ENCODE measurements around the gene TSTD2. TPM values are rescaled to one million over a fixed set of nuclear protein-coding genes. Genes with fewer than 3 reads are reported as not detected.

TSTD2 gene
- polyA plus RNA-seq, 1 of the 3 experiments (the other 2 are of a cell fraction) = 11.5 TPM

DNA sequence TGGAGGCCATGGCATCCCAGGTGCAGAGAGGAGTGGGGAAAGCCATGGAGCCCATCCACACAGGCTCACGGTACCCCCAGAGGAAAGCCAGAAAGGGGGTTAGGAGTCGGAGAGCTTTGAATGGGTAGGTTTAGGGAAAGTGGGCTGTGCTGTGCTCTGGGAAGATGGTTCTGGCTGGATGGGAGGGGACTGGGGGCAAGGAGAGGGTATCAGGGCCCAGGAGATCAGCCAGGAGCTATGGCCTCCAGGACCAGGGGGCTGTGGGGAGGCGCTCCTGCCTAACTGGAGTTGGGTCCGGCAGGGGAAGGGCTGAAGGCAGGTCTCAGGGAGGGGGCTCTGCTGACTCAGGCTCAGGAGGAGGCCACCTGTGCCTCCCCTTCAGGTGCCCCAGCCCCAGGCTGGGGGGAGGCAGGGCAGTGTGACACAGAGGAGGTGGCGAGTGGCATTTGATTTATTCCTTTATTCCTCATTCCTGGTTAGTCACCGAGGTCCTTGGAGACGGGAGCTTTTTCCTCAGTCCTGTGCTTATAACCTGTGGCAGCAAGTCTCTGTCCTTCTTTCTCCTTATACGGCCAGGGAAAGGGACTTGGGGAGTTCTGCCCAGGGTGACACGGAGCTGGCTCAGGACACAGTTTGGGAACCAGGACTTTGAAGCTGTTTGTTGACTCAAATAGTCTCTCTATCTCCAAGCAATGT lies 60.8 kb downstream of the TSTD2 start:
- no peak overlapping the region for H3K4me3 ChIP-seq (ENCODE audit: low read depth in 2 of 2, low read length in 1 of 2)
- H3K4me1 ChIP-seq (ENCODE audit: control insufficient read depth in 1 of 2, insufficient read depth in 2 of 2, low read depth in 1 of 2, low read length in 1 of 2) = peaks cover 0 to 43% of the 10 kb centered on the region in 2 experiments; a peak in 1 of 4 replicates
- CTCF ChIA-PET = interaction anchor here (2.1 to 9.0 kb wide), 3 partner anchors 8 to 103 kb away, joined by 6 to 101 read pairs (median 10); no protein-coding TSS in a partner anchor
- no peaks in the 10 kb centered on the region for H4K20me1 ChIP-seq (ENCODE audit: insufficient read depth)
- no peak overlapping the region for H3K4me2 ChIP-seq
- peak overlapping the region in 1 of 2 experiments; percentile 77; a peak in 2 of 4 replicates for H3K27ac ChIP-seq (ENCODE audit: low read depth in 2 of 2, low read length in 1 of 2)
- DNase-seq = no peak
- no peak for TF ChIP-seq RAD21 (IDR thresholded peaks at IDR 0.05; ENCODE audit: low read length)
- TF ChIP-seq FOXJ3 (CRISPR knock-in tag; IDR thresholded peaks at IDR 0.05) = no peak
- no peak for TF ChIP-seq EP300 (IDR thresholded peaks at IDR 0.05; ENCODE audit: borderline replicate concordance in 1 of 2, low read depth in 1 of 2, low read length in 1 of 2)
- no peak for TF ChIP-seq RCOR1 (IDR thresholded peaks at IDR 0.05; ENCODE audit: low read length)
- no peak for TF ChIP-seq RXRA (IDR thresholded peaks at IDR 0.05; ENCODE audit: borderline replicate concordance, low read depth)
- TF ChIP-seq, protein P1, sequence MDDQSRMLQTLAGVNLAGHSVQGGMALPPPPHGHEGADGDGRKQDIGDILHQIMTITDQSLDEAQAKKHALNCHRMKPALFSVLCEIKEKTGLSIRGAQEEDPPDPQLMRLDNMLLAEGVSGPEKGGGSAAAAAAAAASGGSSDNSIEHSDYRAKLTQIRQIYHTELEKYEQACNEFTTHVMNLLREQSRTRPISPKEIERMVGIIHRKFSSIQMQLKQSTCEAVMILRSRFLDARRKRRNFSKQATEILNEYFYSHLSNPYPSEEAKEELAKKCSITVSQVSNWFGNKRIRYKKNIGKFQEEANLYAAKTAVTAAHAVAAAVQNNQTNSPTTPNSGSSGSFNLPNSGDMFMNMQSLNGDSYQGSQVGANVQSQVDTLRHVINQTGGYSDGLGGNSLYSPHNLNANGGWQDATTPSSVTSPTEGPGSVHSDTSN (IDR thresholded peaks at IDR 0.05) = no peak
- TF ChIP-seq CHD2 (IDR thresholded peaks at IDR 0.05; ENCODE audit: low read length, partially characterized antibody) = no peak
- no peak for TF ChIP-seq RFX5 (IDR thresholded peaks at IDR 0.05; ENCODE audit: low read length)
- no peak for TF ChIP-seq POLR2AphosphoS5 (IDR thresholded peaks at IDR 0.05; ENCODE audit: low read depth, low read length)
- TF ChIP-seq TEAD4 (IDR thresholded peaks at IDR 0.05; ENCODE audit: borderline replicate concordance, insufficient read depth) = no peak
- TF ChIP-seq NRF1 (IDR thresholded peaks at IDR 0.05; ENCODE audit: low read depth, low read length) = no peak
- POLR2A ChIA-PET = interaction anchor here (0.9 kb wide), 1 partner anchor 67 kb away, joined by 4 read pairs; no protein-coding TSS in a partner anchor
- H3K79me2 ChIP-seq (ENCODE audit: insufficient read depth) = no peaks in the 10 kb centered on the region
- H3K9me2 ChIP-seq = no peaks in the 10 kb centered on the region
- no peaks in the 10 kb centered on the region for H3F3A ChIP-seq (replicated peaks; ENCODE audit: insufficient read depth)
- H3K27me3 ChIP-seq (ENCODE audit: insufficient read depth) = no peaks in the 10 kb centered on the region
- 74% methylated on average over 8 of the region's 9 CpGs for WGBS (ENCODE audit: low lambda C conversion rate)
- H2AFZ ChIP-seq (ENCODE audit: low read depth) = no peak overlapping the region
- H3K36me3 ChIP-seq (replicated peaks in 1 of 2; ENCODE audit: control insufficient read depth in 1 of 2, insufficient read depth in 2 of 2, low read length in 1 of 2) = peaks cover 0 to 10% of the 10 kb centered on the region in 2 experiments
- no peaks in the 10 kb centered on the region for H3K9me3 ChIP-seq
- H3K9ac ChIP-seq = no peak overlapping the region

DNA sequence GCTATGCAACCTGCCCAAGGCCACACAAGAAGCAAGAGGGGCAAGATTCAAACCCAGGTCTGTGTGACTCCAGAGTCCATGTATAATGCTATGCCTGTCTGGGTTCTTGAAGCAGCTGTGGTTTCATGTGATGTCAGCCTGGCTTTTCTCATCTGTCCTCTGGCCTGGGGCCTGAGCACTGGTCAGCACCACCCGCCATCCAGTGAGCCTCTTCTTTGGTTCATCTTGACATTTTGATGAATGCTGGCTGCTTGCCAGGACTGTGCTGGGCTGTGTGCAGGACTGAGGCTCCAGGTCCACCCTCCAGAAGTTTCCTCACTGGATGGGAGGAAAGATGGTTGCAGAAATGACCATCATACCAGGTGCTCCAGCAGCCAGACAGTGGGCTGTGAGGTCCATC lies 61.5 kb downstream of the TSTD2 start:
- peak overlapping the region in 1 of 2 experiments; percentile 77; a peak in 2 of 4 replicates for H3K27ac ChIP-seq (ENCODE audit: low read depth in 2 of 2, low read length in 1 of 2)
- no peak overlapping the region for H3K4me3 ChIP-seq (ENCODE audit: low read depth in 2 of 2, low read length in 1 of 2)
- ChIA-PET CTCF (interaction anchor here (0.7 to 9.2 kb wide), 4 partner anchors 27 to 103 kb away, joined by 3 to 101 read pairs (median 36); no protein-coding TSS in a partner anchor), POLR2A (interaction anchor here (0.9 to 1.6 kb wide), 2 partner anchors 67 to 70 kb away, joined by 4 to 5 read pairs; partner anchors contain the start of gene TMOD1)
- H3K9ac ChIP-seq = no peak overlapping the region
- H3K4me2 ChIP-seq = no peak overlapping the region
- WGBS (ENCODE audit: low lambda C conversion rate) = 67% methylated on average over 1 of the region's 1 CpG
- no peaks in the 10 kb centered on the region for H3K27me3 ChIP-seq (ENCODE audit: insufficient read depth)
- H3F3A ChIP-seq (replicated peaks; ENCODE audit: insufficient read depth) = no peaks in the 10 kb centered on the region
- H4K20me1 ChIP-seq (ENCODE audit: insufficient read depth) = no peaks in the 10 kb centered on the region
- H3K9me2 ChIP-seq = no peaks in the 10 kb centered on the region
- no peak overlapping the region for H2AFZ ChIP-seq (ENCODE audit: low read depth)
- H3K79me2 ChIP-seq (ENCODE audit: insufficient read depth) = no peaks in the 10 kb centered on the region
- peak; percentile 70 for DNase-seq
- H3K4me1 ChIP-seq (ENCODE audit: control insufficient read depth in 1 of 2, insufficient read depth in 2 of 2, low read depth in 1 of 2, low read length in 1 of 2) = peaks cover 0 to 49% of the 10 kb centered on the region in 2 experiments; a peak in 2 of 4 replicates
- peaks cover 0 to 10% of the 10 kb centered on the region in 2 experiments for H3K36me3 ChIP-seq (replicated peaks in 1 of 2; ENCODE audit: control insufficient read depth in 1 of 2, insufficient read depth in 2 of 2, low read length in 1 of 2)
- no peaks in the 10 kb centered on the region for H3K9me3 ChIP-seq
- TF ChIP-seq FOSL2 (IDR thresholded peaks at IDR 0.05; ENCODE audit: borderline replicate concordance, low read depth) (no peak), GABPA (IDR thresholded peaks at IDR 0.05; ENCODE audit: low read depth) (no peak), GATA2 (CRISPR knock-in tag; IDR thresholded peaks at IDR 0.05) (peak; percentile 32; the same call in 1 of the 2 replicates), RCOR1 (IDR thresholded peaks at IDR 0.05; ENCODE audit: low read length) (peak; percentile 71), RFX5 (IDR thresholded peaks at IDR 0.05; ENCODE audit: low read length) (no peak), CHD2 (IDR thresholded peaks at IDR 0.05; ENCODE audit: low read length, partially characterized antibody) (no peak), SMC3 (IDR thresholded peaks at IDR 0.05; ENCODE audit: low read depth, low read length) (no peak), TAF1 (IDR thresholded peaks at IDR 0.05; ENCODE audit: borderline replicate concordance, low read depth, low read length) (no peak), TCF12 (IDR thresholded peaks at IDR 0.05) (peak; percentile 75; the same call in 1 of the 2 replicates)
- TF ChIP-seq, protein P2, sequence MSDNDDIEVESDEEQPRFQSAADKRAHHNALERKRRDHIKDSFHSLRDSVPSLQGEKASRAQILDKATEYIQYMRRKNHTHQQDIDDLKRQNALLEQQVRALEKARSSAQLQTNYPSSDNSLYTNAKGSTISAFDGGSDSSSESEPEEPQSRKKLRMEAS (IDR thresholded peaks at IDR 0.05; ENCODE audit: low read depth) = no peak
- TF ChIP-seq, protein P1 (IDR thresholded peaks at IDR 0.05) = peak; percentile 45
- TF ChIP-seq, protein P3, sequence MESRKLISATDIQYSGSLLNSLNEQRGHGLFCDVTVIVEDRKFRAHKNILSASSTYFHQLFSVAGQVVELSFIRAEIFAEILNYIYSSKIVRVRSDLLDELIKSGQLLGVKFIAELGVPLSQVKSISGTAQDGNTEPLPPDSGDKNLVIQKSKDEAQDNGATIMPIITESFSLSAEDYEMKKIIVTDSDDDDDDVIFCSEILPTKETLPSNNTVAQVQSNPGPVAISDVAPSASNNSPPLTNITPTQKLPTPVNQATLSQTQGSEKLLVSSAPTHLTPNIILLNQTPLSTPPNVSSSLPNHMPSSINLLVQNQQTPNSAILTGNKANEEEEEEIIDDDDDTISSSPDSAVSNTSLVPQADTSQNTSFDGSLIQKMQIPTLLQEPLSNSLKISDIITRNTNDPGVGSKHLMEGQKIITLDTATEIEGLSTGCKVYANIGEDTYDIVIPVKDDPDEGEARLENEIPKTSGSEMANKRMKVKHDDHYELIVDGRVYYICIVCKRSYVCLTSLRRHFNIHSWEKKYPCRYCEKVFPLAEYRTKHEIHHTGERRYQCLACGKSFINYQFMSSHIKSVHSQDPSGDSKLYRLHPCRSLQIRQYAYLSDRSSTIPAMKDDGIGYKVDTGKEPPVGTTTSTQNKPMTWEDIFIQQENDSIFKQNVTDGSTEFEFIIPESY (IDR thresholded peaks at IDR 0.05; ENCODE audit: borderline replicate concordance, low read depth) = no peak
- TF ChIP-seq, protein P4, sequence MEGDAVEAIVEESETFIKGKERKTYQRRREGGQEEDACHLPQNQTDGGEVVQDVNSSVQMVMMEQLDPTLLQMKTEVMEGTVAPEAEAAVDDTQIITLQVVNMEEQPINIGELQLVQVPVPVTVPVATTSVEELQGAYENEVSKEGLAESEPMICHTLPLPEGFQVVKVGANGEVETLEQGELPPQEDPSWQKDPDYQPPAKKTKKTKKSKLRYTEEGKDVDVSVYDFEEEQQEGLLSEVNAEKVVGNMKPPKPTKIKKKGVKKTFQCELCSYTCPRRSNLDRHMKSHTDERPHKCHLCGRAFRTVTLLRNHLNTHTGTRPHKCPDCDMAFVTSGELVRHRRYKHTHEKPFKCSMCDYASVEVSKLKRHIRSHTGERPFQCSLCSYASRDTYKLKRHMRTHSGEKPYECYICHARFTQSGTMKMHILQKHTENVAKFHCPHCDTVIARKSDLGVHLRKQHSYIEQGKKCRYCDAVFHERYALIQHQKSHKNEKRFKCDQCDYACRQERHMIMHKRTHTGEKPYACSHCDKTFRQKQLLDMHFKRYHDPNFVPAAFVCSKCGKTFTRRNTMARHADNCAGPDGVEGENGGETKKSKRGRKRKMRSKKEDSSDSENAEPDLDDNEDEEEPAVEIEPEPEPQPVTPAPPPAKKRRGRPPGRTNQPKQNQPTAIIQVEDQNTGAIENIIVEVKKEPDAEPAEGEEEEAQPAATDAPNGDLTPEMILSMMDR (IDR thresholded peaks at IDR 0.05) = no peak

Data from SK-N-SH (cell line).